GM12891 (cell line): ENCODE measurements around the gene PLEKHO1.
"Not testable (repeated sequence)": the region's sequence is repeated elsewhere in the genome, so short reads cannot be mapped to it uniquely, and the experiment has no call there.

Experiments
- DNase-seq: peaks from one replicate; pipeline ENCODE4 v3.0.0; 2011; ENCODE audit warnings: low spot score; ENCODE audit not compliant: insufficient read length
- FAIRE-seq: peaks from 2 replicates; lab custom pipeline; 2011; peaks lifted over from hg19 to GRCh38; lab: Jason Lieb, UNC
- PAX5 ChIP-seq: IDR thresholded peaks from 2 replicates; pipeline ENCODE4 v1.6.1; 2011; ENCODE audit warnings: low read length, moderate library complexity, mild to moderate bottlenecking; ENCODE audit not compliant: insufficient read depth, severe bottlenecking
- POLR2A ChIP-seq: IDR thresholded peaks from 2 replicates; pipeline ENCODE4 v1.6.1; 2011; ENCODE audit warnings: low read depth, low read length, control low read depth
- POLR2AphosphoS5 ChIP-seq: IDR thresholded peaks from 2 replicates; pipeline ENCODE4 v1.6.1; 2011; ENCODE audit warnings: low read depth, low read length, control low read depth
- POU2F2 ChIP-seq: IDR thresholded peaks from 2 replicates; pipeline ENCODE4 v1.6.1; 2011; ENCODE audit warnings: low read depth, mild to moderate bottlenecking, control low read depth, low read length, moderate library complexity
- SPI1 ChIP-seq: IDR thresholded peaks from 2 replicates; pipeline ENCODE4 v1.6.1; 2011; ENCODE audit warnings: low read depth, low read length, control low read depth
- TAF1 ChIP-seq: IDR thresholded peaks from 2 replicates; pipeline ENCODE4 v1.6.1; 2011; ENCODE audit warnings: low read depth, low read length, control low read depth

Gene PLEKHO1

GRCh38 chr1:150186789-150187559 lies 37.3 kb downstream of the PLEKHO1 start:
- FAIRE-seq (no peak), DNase-seq (no peak)

GRCh38 chr1:150187560-150187931 lies 37.8 kb downstream of the PLEKHO1 start:
- no peak for DNase-seq
- FAIRE-seq: no peak
- TF ChIP-seq TAF1 (no peak), POLR2AphosphoS5 (no peak), POU2F2 (no peak), SPI1 (no peak), PAX5 (no peak), POLR2A (no peak)

More at GRCh38 chr1:150186789-150187559, 37.3 kb downstream of the PLEKHO1 start:
- TF ChIP-seq SPI1: no peak
- no peak for TF ChIP-seq TAF1
- TF ChIP-seq POU2F2: no peak
- TF ChIP-seq POLR2AphosphoS5: no peak
- TF ChIP-seq POLR2A: no peak
- no peak for TF ChIP-seq PAX5

GRCh38 chr1:150192012-150192411 lies 42.3 kb downstream of the PLEKHO1 start:
- FAIRE-seq (no peak), DNase-seq (no peak)
- no peak for TF ChIP-seq POLR2A
- TF ChIP-seq POU2F2: no peak
- TF ChIP-seq POLR2AphosphoS5: no peak
- TF ChIP-seq TAF1: no peak
- no peak for TF ChIP-seq SPI1
- TF ChIP-seq PAX5: no peak

GRCh38 chr1:150194381-150195031 lies 44.8 kb downstream of the PLEKHO1 start:
- FAIRE-seq (no peak), DNase-seq (no peak)
- no peak for TF ChIP-seq PAX5
- no peak for TF ChIP-seq POU2F2
- TF ChIP-seq POLR2A: no peak
- no peak for TF ChIP-seq SPI1
- TF ChIP-seq POLR2AphosphoS5: no peak
- no peak for TF ChIP-seq TAF1

GRCh38 chr1:150196417-150196816 lies 46.7 kb downstream of the PLEKHO1 start:
- DNase-seq: no peak
- FAIRE-seq: no peak
- TF ChIP-seq POLR2AphosphoS5 (no peak), POLR2A (no peak), PAX5 (no peak), POU2F2 (no peak), SPI1 (no peak), TAF1 (no peak)

GRCh38 chr1:150207281-150207971 lies 57.7 kb downstream of the PLEKHO1 start:
- no peak for FAIRE-seq
- TF ChIP-seq TAF1 (no peak), POU2F2 (no peak), POLR2A (no peak), PAX5 (no peak), POLR2AphosphoS5 (no peak), SPI1 (no peak)
- DNase-seq: no peak

GRCh38 chr1:150208460-150208859 lies 58.7 kb downstream of the PLEKHO1 start:
- DNase-seq, FAIRE-seq: not testable (repeated sequence)
